Fibroblast of lung (primary cell): ENCODE results near the gene FAM153A.
"Not testable (repeated sequence)": the region's sequence is repeated elsewhere in the genome, so short reads cannot be mapped to it uniquely, and the experiment has no call there.

Source experiments
- EZH2 ChIP-seq: IDR thresholded peaks from 2 replicates; pipeline ENCODE4 v1.5.1; 2012; ENCODE audit warnings: low read length, control low read depth, mild to moderate bottlenecking; ENCODE audit errors: missing control alignments
- TF ChIP-seq, protein P1 (sequence below), 2 donors: IDR thresholded peaks in 1 of 2; conservative IDR thresholded peaks in 1 of 2; 1 replicate in 1 of 2; 2 replicates in 1 of 2; pipeline ENCODE4 v1.5.1; 2011 to 2012; ENCODE audit warnings: low read length in 2 of 2, control low read depth in 1 of 2, inconsistent platforms in 1 of 2, low read depth in 1 of 2, mild to moderate bottlenecking in 1 of 2

DNA sequence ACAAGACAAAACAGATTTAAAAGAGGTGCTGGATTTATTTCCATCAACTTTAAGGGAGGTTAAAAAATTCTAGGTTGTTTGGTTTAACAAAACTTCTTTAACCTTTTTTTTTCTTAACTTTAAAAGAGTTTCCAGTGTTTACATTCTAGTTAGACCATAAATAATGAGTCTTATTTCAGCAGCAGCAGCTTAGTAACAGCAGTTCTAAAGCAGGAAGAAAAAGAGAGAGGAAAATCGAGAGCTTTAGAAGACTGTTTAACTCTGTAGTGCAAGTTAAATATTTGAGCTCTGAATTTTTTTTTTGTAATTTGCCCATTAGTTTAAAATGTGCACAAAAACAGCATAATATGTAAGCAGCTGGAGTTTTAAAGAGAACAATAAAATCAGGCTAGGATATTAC is 90.2 kb downstream of the FAM153A start:
- TF ChIP-seq EZH2 = not testable (repeated sequence)
- TF ChIP-seq, protein P1, sequence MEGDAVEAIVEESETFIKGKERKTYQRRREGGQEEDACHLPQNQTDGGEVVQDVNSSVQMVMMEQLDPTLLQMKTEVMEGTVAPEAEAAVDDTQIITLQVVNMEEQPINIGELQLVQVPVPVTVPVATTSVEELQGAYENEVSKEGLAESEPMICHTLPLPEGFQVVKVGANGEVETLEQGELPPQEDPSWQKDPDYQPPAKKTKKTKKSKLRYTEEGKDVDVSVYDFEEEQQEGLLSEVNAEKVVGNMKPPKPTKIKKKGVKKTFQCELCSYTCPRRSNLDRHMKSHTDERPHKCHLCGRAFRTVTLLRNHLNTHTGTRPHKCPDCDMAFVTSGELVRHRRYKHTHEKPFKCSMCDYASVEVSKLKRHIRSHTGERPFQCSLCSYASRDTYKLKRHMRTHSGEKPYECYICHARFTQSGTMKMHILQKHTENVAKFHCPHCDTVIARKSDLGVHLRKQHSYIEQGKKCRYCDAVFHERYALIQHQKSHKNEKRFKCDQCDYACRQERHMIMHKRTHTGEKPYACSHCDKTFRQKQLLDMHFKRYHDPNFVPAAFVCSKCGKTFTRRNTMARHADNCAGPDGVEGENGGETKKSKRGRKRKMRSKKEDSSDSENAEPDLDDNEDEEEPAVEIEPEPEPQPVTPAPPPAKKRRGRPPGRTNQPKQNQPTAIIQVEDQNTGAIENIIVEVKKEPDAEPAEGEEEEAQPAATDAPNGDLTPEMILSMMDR (conservative IDR thresholded peaks at IDR 0.05 in 1 of 2, IDR thresholded peaks at IDR 0.05 in 1 of 2; ENCODE audit: low read depth in 1 of 2, low read length in 2 of 2) = not testable (repeated sequence)
